Measurements from ENCODE around the gene AP4B1. TPM values are rescaled to one million over a fixed set of nuclear protein-coding genes. Genes with fewer than 3 reads are reported as not detected.
A peak's percentile ranks its signal among the peaks of the same experiment; 100 is the strongest.

The AP4B1 gene
- polyA plus RNA-seq, 1 experiment, result 16.5 TPM

GRCh38 chr1:113928941-113929749 is 24.5 kb upstream of the AP4B1 start, which contains the start of gene HIPK1:
Gene HIPK1, plus strand, starts transcription at chr1:113929324.
- Histone ChIP-seq H3K9me3 (ENCODE audit: control insufficient read depth, insufficient read depth, low read length) (no peaks in the 10 kb centered on the region; the same call in 1 of the 2 replicates), H3K27me3 (ENCODE audit: control insufficient read depth, insufficient read depth, low read length) (no peaks in the 10 kb centered on the region), H3K27ac (ENCODE audit: low read depth, low read length) (peak within 1 kb of the TSS; percentile 82), H3K4me3 (ENCODE audit: low read depth, low read length) (peak within 1 kb of the TSS; percentile 98)
- ChIA-PET POLR2A (interaction anchor here (1.0 to 4.0 kb wide), 5 partner anchors 16 to 117 kb away, joined by 3 to 54 read pairs (median 4); partner anchors contain the start of genes AP4B1, DCLRE1B, OLFML3 and RSBN1), CTCF (interaction anchor here (0.7 to 5.7 kb wide), 11 partner anchors 16 to 94 kb away, joined by 3 to 31 read pairs (median 4); partner anchors contain the start of genes AP4B1 and DCLRE1B)
- peak; percentile 65 for DNase-seq (ENCODE audit: low read depth, low spot score)
- TF ChIP-seq CTCF (IDR thresholded peaks at IDR 0.05; ENCODE audit: low read depth, low read length), result no peak

GRCh38 chr1:113928187-113928930 is 23.8 kb upstream of the AP4B1 start:
- no peak for DNase-seq (ENCODE audit: low read depth, low spot score)
- Histone ChIP-seq H3K4me3 (ENCODE audit: low read depth, low read length) (peak overlapping the region; percentile 98), H3K9me3 (ENCODE audit: control insufficient read depth, insufficient read depth, low read length) (no peaks in the 10 kb centered on the region; the same call in 1 of the 2 replicates), H3K27ac (ENCODE audit: low read depth, low read length) (peak overlapping the region; percentile 82), H3K27me3 (ENCODE audit: control insufficient read depth, insufficient read depth, low read length) (peaks cover 1% of the 10 kb centered on the region)
- TF ChIP-seq CTCF (IDR thresholded peaks at IDR 0.05; ENCODE audit: low read depth, low read length), result no peak
- CTCF ChIA-PET, result interaction anchor here (0.9 to 5.7 kb wide), 4 partner anchors 18 to 93 kb away, joined by 3 to 31 read pairs (median 16); partner anchors contain the start of genes AP4B1 and DCLRE1B
- POLR2A ChIA-PET, result interaction anchor here (1.2 to 4.0 kb wide), 4 partner anchors 16 to 51 kb away, joined by 3 to 54 read pairs (median 6); partner anchors contain the start of genes AP4B1, DCLRE1B and OLFML3

- H3K27ac ChIP-seq (ENCODE audit: low read depth, low read length), result no peak overlapping the region
- DNase-seq (ENCODE audit: low read depth, low spot score), result no peak
- H3K4me3 ChIP-seq (ENCODE audit: low read depth, low read length), result no peak overlapping the region
- ChIA-PET CTCF (no interaction called here), POLR2A (interaction anchor here (0.6 to 0.7 kb wide), 3 partner anchors 10 to 1334 kb away, joined by 3 to 6 read pairs (median 5); no protein-coding TSS in a partner anchor)
- TF ChIP-seq CTCF (IDR thresholded peaks at IDR 0.05; ENCODE audit: low read depth, low read length), result no peak
- H3K9me3 ChIP-seq (ENCODE audit: control insufficient read depth, insufficient read depth, low read length), result no peaks in the 10 kb centered on the region
- peaks cover 7% of the 10 kb centered on the region for H3K27me3 ChIP-seq (ENCODE audit: control insufficient read depth, insufficient read depth, low read length)
These were observed 19.9 kb upstream of the AP4B1 start for GRCh38 chr1:113924473-113924872.

GRCh38 chr1:113922957-113923356 is 18.4 kb upstream of the AP4B1 start:
- Histone ChIP-seq H3K9me3 (ENCODE audit: control insufficient read depth, insufficient read depth, low read length) (no peaks in the 10 kb centered on the region), H3K4me3 (ENCODE audit: low read depth, low read length) (no peak overlapping the region), H3K27ac (ENCODE audit: low read depth, low read length) (no peak overlapping the region), H3K27me3 (ENCODE audit: control insufficient read depth, insufficient read depth, low read length) (peaks cover 7% of the 10 kb centered on the region)
- CTCF ChIA-PET, result no interaction called here
- no peak for DNase-seq (ENCODE audit: low read depth, low spot score)
- TF ChIP-seq CTCF (IDR thresholded peaks at IDR 0.05; ENCODE audit: low read depth, low read length), result no peak
- POLR2A ChIA-PET, result no interaction called here

All from AG04450 (cell line).